ENCODE data around the gene MEI1.

MEI1 gene

DNA sequence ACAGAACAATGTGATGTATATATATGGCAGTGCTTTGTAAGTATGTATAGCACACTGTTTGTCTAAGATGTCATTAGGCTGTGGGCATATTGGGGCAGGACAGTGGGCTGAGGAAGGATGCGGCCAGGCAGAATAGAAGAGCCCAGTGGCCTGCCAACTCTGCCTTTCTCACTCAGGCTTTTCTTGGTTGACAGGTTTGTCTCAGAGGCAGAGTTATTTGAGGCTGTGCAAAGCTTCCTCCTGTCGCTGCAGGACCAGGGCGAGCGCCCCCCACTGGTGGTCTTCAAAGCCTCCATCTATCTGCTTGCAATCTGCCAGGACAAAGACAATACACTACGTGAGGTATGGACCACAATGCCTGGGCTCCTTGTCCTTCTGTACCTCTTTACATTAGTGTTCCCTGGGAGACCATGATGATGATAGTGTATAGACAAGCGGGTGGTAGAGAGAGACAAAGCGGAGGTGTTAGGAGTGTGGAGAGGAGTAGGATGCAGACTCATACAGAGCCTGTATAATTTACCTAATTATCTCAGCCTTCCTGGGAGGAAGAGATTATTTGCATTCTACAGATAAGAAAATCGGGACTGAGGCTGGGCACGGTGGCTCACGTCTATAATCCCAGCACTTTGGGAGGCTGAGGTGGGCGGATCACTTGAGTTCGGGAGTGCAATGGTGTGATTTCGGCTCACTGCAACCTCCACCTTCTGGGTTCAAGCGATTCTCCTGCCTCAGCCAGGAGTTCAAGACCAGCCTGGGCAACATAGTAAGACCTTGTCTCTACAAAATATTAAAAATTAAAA lies 63.9 kb downstream of the MEI1 start:
- Histone ChIP-seq H3K27ac (ENCODE audit: low read depth, low read length) (no peak overlapping the region), H3K27me3 (ENCODE audit: control insufficient read depth, insufficient read depth, low read length) (no peaks in the 10 kb centered on the region), H3K4me1 (ENCODE audit: control insufficient read depth, insufficient read depth, low read length) (no peaks in the 10 kb centered on the region), H3K36me3 (ENCODE audit: control insufficient read depth, insufficient read depth, low read length) (no peaks in the 10 kb centered on the region), H3K9ac (ENCODE audit: low read length) (no peak overlapping the region), H3K4me3 (ENCODE audit: low read length) (no peak overlapping the region)

DNA sequence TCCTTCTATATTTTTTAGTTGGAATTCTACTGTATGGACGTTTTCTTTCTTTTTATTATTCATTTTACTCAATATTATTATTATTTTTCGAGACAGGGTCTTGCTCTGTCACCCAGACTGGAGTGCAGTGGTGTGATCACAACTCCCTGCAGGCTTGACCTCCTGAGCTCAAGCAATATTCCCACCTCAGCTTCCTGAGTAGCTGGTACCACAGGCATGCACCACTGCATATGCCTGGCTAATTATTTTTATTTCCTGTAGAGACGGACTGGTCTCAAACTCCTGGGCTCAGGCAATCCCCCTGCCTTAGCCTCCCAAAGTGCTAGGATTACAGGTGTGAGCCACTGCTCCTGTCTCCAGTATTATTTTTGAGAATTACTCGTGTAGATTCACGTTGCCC lies 67.2 kb downstream of the MEI1 start:
- Histone ChIP-seq H3K27me3 (ENCODE audit: control insufficient read depth, insufficient read depth, low read length) (no peaks in the 10 kb centered on the region), H3K9ac (ENCODE audit: low read length) (no peak overlapping the region), H3K36me3 (ENCODE audit: control insufficient read depth, insufficient read depth, low read length) (no peaks in the 10 kb centered on the region), H3K4me1 (ENCODE audit: control insufficient read depth, insufficient read depth, low read length) (no peaks in the 10 kb centered on the region), H3K4me3 (ENCODE audit: low read length) (no peak overlapping the region), H3K27ac (ENCODE audit: low read depth, low read length) (no peak overlapping the region)

DNA sequence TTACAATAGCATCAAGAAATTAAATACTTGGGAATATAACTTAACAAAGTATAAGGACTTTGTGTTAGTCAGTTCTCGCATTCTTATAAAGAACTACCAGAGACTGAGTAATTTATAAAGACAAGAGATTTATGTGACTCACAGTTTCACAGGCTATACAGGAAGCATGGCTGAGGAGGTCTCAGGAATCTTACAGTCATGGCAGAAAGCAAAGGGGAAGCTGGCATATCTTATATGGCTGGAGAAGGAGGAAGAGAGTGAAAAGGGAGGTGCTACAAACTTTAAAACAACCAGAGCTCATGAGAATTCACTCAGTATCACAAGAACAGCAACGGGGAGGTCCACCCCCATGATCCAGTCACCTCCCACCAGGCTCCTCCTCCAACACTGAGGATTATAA lies 69.1 kb downstream of the MEI1 start:
- Histone ChIP-seq H3K4me3 (ENCODE audit: low read length) (no peak overlapping the region), H3K4me1 (ENCODE audit: control insufficient read depth, insufficient read depth, low read length) (no peaks in the 10 kb centered on the region), H3K27ac (ENCODE audit: low read depth, low read length) (no peak overlapping the region), H3K27me3 (ENCODE audit: control insufficient read depth, insufficient read depth, low read length) (no peaks in the 10 kb centered on the region), H3K9ac (ENCODE audit: low read length) (no peak overlapping the region), H3K36me3 (ENCODE audit: control insufficient read depth, insufficient read depth, low read length) (no peaks in the 10 kb centered on the region)

DNA sequence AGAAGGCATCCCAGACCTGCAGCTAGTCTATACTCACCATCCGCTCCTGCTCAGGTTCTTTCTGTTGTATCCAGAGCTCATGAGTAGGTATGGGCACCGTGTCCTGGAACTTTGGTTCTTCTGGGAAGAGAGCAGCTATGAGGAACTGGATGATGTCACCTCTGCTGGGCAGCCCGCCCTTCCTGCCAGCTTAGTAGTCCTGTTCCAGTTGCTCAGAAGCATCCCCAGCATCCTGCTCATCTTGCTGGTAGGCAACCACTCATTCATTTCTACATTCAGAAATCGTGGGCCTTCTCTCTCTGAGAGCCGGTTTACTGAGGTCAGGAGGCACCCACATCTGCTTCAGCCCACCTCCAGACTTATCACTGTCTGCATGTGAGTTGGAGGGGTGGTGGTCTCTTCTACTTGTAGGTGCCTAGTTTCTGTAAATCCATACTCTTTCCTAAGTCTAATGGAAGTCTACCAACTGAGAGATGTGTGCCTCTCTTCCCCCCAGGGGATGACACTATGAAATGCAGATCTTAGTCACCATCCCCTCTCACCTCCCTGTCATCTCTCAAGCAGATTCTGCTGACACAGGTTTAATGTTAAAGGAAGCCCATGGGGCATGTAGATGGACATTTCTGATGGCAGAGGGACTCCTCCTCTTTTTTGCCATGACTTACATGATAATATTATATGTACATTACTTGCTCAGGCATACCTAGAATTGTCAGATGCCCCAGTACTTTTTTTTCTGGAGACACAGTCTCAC lies 71.6 kb downstream of the MEI1 start:
- H3K4me3 ChIP-seq (ENCODE audit: low read length), result no peak overlapping the region

DNA sequence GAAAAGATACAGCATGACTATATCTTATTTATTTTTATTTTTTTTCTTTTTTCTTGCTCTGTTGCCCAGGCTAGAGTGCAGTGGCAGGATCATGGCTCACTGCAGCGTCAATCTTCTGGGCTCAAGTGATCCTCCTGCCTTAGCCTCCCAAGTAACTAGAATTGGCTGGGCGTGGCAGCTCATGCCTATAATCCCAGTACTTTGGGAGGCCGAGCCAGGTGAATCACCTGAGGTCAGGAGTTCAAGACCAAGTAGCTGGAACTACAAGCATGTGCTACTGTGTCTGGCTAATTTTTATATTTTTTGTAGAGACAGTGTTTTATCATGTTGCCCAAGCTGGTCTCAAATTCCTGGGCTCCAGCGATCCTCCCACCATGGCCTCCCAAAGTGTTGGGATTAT lies 72.9 kb downstream of the MEI1 start:
- H3K36me3 ChIP-seq (ENCODE audit: control insufficient read depth, insufficient read depth, low read length), result no peaks in the 10 kb centered on the region
- H3K27ac ChIP-seq (ENCODE audit: low read depth, low read length), result no peak overlapping the region
- H3K27me3 ChIP-seq (ENCODE audit: control insufficient read depth, insufficient read depth, low read length), result no peaks in the 10 kb centered on the region
- H3K9ac ChIP-seq (ENCODE audit: low read length), result no peak overlapping the region
- H3K4me3 ChIP-seq (ENCODE audit: low read length), result no peak overlapping the region
- no peaks in the 10 kb centered on the region for H3K4me1 ChIP-seq (ENCODE audit: control insufficient read depth, insufficient read depth, low read length)

More for the DNA sequence above, 71.6 kb downstream of the MEI1 start:
- H3K4me1 ChIP-seq (ENCODE audit: control insufficient read depth, insufficient read depth, low read length), result no peaks in the 10 kb centered on the region
- H3K27me3 ChIP-seq (ENCODE audit: control insufficient read depth, insufficient read depth, low read length), result no peaks in the 10 kb centered on the region
- H3K9ac ChIP-seq (ENCODE audit: low read length), result no peak overlapping the region
- H3K36me3 ChIP-seq (ENCODE audit: control insufficient read depth, insufficient read depth, low read length), result no peaks in the 10 kb centered on the region
- no peak overlapping the region for H3K27ac ChIP-seq (ENCODE audit: low read depth, low read length)

DNA sequence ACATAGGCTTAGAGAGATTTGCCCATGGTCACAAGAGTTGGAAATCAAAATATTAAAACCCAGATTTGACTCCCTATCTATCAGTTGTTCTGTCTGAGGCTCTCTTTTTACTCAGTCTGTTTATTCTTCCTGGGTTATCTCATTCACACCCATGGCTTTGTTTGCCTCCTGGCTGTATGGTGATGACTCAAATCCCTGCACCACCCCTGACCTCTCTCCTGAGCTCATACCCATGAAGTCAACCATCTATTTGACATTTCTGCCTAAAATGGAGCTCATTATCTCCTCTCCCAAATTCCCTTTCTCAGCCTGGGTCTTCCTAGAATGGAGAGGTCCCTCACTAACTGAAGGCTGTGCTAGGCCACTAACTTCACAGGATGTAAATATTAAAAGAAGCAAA lies 73.3 kb downstream of the MEI1 start:
- Histone ChIP-seq H3K9ac (ENCODE audit: low read length) (no peak overlapping the region), H3K27ac (ENCODE audit: low read depth, low read length) (no peak overlapping the region), H3K4me3 (ENCODE audit: low read length) (no peak overlapping the region), H3K36me3 (ENCODE audit: control insufficient read depth, insufficient read depth, low read length) (no peaks in the 10 kb centered on the region), H3K4me1 (ENCODE audit: control insufficient read depth, insufficient read depth, low read length) (no peaks in the 10 kb centered on the region), H3K27me3 (ENCODE audit: control insufficient read depth, insufficient read depth, low read length) (no peaks in the 10 kb centered on the region)

DNA sequence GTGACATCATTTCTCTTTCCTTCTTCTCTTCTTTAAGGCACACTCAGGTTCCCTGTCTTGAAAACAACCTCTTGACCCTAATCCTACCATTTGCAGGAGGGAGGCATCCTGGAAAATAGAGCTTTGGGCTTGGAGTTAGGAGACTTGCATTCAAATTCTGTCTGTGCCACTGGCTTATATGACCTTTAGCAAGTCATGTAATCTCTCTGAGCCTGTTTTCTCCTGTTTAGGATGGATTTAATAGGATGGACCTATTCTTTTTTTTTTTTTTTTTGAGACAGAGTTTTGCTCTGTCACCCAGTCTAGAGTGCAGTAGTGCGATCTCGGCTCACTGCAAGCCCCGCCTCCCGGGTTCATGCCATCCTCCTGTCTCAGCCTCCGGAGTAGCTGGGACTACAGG lies 76.0 kb downstream of the MEI1 start:
- no peaks in the 10 kb centered on the region for H3K4me1 ChIP-seq (ENCODE audit: control insufficient read depth, insufficient read depth, low read length)
- no peak overlapping the region for H3K4me3 ChIP-seq (ENCODE audit: low read length)
- no peaks in the 10 kb centered on the region for H3K27me3 ChIP-seq (ENCODE audit: control insufficient read depth, insufficient read depth, low read length)
- H3K27ac ChIP-seq (ENCODE audit: low read depth, low read length), result no peak overlapping the region
- H3K9ac ChIP-seq (ENCODE audit: low read length), result no peak overlapping the region
- H3K36me3 ChIP-seq (ENCODE audit: control insufficient read depth, insufficient read depth, low read length), result no peaks in the 10 kb centered on the region

DNA sequence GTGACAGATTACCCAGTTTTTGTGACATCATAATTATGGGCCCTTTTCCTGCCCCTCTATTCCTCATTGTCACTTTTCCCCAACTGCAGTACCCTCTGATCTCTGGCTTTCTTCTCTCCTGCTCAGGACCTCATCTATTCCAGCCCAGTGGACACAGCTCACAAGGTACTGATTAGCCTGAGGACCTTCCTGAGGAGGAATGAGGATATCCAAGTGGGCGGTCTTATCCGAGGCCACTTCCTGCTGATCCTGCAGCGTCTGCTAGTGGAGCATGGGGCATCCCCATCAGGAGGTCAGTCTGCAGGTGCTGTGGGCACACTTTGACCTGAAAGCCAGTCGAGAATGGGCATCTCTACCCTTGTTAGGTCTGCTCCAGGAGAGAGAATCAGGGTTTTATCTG lies 76.7 kb downstream of the MEI1 start:
- no peak overlapping the region for H3K9ac ChIP-seq (ENCODE audit: low read length)
- no peaks in the 10 kb centered on the region for H3K27me3 ChIP-seq (ENCODE audit: control insufficient read depth, insufficient read depth, low read length)
- no peaks in the 10 kb centered on the region for H3K36me3 ChIP-seq (ENCODE audit: control insufficient read depth, insufficient read depth, low read length)
- H3K4me3 ChIP-seq (ENCODE audit: low read length), result no peak overlapping the region
- H3K4me1 ChIP-seq (ENCODE audit: control insufficient read depth, insufficient read depth, low read length), result no peaks in the 10 kb centered on the region
- H3K27ac ChIP-seq (ENCODE audit: low read depth, low read length), result no peak overlapping the region

DNA sequence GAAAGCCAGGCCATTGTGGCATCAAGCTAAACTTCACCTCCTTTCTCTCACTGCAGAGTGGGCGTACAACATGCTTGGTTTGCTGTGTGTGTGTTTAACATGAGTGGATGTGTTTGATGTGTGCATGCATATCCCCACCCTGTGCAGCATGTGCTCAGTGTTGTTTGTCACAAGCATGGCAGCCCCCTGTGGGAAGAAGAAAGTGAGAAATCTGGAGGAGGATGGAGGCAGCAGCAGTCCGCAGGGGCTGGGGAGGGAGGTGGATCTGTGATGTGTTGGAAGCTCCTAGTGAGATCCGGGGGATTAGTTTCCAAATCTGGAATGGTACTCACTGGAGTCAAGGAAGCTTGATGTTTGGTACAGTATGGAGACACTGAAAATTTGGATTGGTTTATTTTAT lies 77.1 kb downstream of the MEI1 start:
- Histone ChIP-seq H3K36me3 (ENCODE audit: control insufficient read depth, insufficient read depth, low read length) (no peaks in the 10 kb centered on the region), H3K27ac (ENCODE audit: low read depth, low read length) (no peak overlapping the region), H3K27me3 (ENCODE audit: control insufficient read depth, insufficient read depth, low read length) (no peaks in the 10 kb centered on the region), H3K4me1 (ENCODE audit: control insufficient read depth, insufficient read depth, low read length) (no peaks in the 10 kb centered on the region), H3K9ac (ENCODE audit: low read length) (no peak overlapping the region), H3K4me3 (ENCODE audit: low read length) (no peak overlapping the region)

DNA sequence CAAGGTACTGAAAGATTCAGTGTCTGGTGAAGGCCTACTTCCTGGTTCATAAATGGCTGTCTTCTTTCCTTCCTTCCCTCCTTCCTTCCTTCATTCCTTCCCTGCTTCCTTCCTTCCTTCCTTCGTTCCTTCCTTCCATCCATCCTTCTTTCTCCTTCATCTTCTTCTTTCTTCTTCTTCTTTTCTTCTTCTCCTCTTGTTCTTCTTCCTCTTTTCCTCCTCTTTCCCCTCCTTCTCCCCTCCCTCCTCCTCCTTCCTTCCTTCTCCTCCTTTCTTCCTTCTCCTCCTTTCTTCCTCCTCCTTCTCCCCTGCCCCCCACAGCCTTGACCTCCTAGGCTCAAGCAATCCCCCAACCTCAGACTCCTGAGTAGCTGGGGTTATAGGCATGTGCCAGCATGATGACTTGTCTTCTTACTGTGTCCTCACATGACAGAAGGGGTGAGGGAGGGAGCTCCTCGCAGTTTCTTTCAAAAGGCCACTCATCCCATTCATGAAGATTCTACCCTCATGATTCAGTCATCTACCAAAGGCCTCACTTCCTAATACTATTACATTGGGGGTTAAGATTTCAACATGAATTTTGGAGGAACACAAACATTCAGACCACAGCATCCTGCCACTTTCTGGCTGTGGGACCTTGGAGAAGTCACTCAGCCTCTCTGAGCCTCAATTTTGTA lies 78.6 kb downstream of the MEI1 start:
- Histone ChIP-seq H3K4me3 (ENCODE audit: low read length) (no peak overlapping the region), H3K27ac (ENCODE audit: low read depth, low read length) (no peak overlapping the region), H3K27me3 (ENCODE audit: control insufficient read depth, insufficient read depth, low read length) (no peaks in the 10 kb centered on the region), H3K36me3 (ENCODE audit: control insufficient read depth, insufficient read depth, low read length) (no peaks in the 10 kb centered on the region), H3K4me1 (ENCODE audit: control insufficient read depth, insufficient read depth, low read length) (no peaks in the 10 kb centered on the region), H3K9ac (ENCODE audit: low read length) (no peak overlapping the region)

DNA sequence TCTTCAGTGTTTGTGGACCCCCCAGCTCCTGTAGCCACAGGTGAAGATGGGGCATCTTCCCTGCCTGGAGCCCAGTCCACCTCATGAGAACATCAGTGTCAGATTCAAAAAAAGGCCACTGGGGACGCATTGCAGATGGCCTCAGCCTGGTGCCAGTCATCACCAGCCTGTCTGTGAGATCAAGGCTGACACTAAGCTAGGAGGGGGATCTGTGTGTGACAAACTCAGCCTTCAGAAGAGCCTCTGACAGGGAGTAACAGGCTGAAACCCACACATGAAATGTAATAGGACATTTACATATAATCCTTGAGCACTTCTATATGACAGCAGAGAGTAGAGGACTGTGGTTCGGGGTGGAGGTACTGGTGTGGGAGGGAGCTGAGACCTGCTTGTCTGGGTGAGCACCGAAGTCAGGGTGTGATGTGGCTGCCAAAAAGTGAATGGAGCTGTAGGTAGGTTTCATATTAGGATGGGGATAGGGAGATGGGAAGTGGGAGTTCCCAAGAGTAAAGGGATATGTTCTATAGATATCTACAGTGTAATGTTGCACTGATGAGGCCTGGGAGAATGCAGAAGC lies 80.7 kb downstream of the MEI1 start:
- H3K4me3 ChIP-seq (ENCODE audit: low read length), result no peak overlapping the region
- H3K27ac ChIP-seq (ENCODE audit: low read depth, low read length), result no peak overlapping the region
- H3K27me3 ChIP-seq (ENCODE audit: control insufficient read depth, insufficient read depth, low read length), result no peaks in the 10 kb centered on the region
- no peaks in the 10 kb centered on the region for H3K36me3 ChIP-seq (ENCODE audit: control insufficient read depth, insufficient read depth, low read length)
- no peaks in the 10 kb centered on the region for H3K4me1 ChIP-seq (ENCODE audit: control insufficient read depth, insufficient read depth, low read length)
- H3K9ac ChIP-seq (ENCODE audit: low read length), result no peak overlapping the region

DNA sequence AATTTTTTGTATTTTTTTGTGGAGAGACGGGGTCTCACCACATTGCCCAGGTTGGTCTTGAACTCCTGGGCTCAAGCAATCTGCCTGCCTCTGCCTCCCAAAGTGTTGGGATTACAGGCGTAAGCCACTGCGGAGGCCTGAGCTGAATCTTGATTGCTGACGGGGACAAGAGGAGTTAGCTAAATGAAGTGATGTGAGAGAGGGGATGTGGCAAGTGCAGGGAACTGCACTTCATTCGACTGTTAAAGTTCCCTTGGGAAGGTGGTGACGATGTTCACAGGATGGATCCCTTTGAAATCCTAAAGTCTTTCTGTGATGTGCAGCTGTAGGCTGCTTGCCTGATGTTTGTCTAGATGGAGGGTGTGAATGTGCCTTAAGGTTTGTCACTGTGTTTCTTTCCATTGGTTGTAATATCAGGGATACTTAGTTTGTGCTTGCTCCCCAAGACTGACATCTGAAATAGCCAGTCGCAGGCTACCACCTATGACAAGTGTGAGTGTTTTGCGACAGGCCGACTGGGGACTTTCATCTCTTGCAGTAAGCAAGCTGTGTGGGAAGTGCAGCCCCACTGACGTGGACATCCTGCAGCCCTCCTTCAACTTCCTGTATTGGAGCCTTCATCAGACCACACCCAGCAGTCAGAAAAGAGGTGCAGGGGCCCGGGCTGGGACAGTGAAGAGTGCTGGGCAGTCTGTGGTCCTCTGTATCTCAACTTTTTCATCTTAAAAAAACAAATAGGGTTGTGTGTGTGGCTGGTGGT lies 81.6 kb downstream of the MEI1 start:
- H3K27ac ChIP-seq (ENCODE audit: low read depth, low read length), result no peak overlapping the region
- H3K36me3 ChIP-seq (ENCODE audit: control insufficient read depth, insufficient read depth, low read length), result no peaks in the 10 kb centered on the region
- no peak overlapping the region for H3K9ac ChIP-seq (ENCODE audit: low read length)
- H3K4me3 ChIP-seq (ENCODE audit: low read length), result peak overlapping the region; percentile 3
- H3K4me1 ChIP-seq (ENCODE audit: control insufficient read depth, insufficient read depth, low read length), result no peaks in the 10 kb centered on the region
- H3K27me3 ChIP-seq (ENCODE audit: control insufficient read depth, insufficient read depth, low read length), result no peaks in the 10 kb centered on the region

All from rectal smooth muscle tissue (tissue), 1 donor.